Thyroid gland (tissue), 4 donors: ENCODE results near the gene DNAH3.

Source experiments
- POLR2A ChIP-seq, 2 donors: fragments of 450-650 bp; IDR thresholded peaks; one replicate each; pipeline ENCODE4 v1.6.1; 2017; ENCODE audit warnings: antibody characterized with exemption in 2 of 2, mild to moderate bottlenecking in 2 of 2, moderate library complexity in 1 of 2
- TF ChIP-seq, protein P1 (sequence below), 6 experiments: fragments of 200-600 bp in 3 of 6; fragments of 450-650 bp in 3 of 6; sonication (generic) in 3 of 6; IDR thresholded peaks; one replicate each; pipeline ENCODE4 v1.5.1; 2016 to 2019; ENCODE audit warnings: antibody characterized with exemption in 6 of 6, mild to moderate bottlenecking in 2 of 6, inconsistent platforms in 1 of 6, moderate library complexity in 1 of 6

DNA sequence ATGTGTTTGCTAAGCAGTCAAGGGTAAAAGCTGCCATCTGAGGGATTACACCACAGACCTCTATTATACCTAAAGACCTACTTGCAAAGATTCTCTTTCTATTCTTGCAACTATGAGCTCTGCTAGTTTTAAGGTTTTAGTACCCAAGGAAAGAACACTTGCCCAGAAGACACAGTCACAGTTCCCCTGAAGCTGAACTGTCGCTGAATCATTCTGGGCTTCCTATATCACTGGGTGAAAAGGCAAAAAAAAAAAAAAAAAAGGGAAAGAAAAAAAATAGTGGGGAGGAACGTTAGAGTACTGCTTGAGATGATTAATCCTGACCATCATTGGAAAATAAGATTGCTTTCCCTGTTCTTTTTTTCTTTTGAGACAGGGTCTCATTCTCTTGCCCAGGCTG is 212.2 kb downstream of the DNAH3 start:
- TF ChIP-seq, protein P1, sequence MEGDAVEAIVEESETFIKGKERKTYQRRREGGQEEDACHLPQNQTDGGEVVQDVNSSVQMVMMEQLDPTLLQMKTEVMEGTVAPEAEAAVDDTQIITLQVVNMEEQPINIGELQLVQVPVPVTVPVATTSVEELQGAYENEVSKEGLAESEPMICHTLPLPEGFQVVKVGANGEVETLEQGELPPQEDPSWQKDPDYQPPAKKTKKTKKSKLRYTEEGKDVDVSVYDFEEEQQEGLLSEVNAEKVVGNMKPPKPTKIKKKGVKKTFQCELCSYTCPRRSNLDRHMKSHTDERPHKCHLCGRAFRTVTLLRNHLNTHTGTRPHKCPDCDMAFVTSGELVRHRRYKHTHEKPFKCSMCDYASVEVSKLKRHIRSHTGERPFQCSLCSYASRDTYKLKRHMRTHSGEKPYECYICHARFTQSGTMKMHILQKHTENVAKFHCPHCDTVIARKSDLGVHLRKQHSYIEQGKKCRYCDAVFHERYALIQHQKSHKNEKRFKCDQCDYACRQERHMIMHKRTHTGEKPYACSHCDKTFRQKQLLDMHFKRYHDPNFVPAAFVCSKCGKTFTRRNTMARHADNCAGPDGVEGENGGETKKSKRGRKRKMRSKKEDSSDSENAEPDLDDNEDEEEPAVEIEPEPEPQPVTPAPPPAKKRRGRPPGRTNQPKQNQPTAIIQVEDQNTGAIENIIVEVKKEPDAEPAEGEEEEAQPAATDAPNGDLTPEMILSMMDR (IDR thresholded peaks at IDR 0.05) = no peak
- no peak for TF ChIP-seq POLR2A (IDR thresholded peaks at IDR 0.05)
